B cell (primary cell): ENCODE data around the gene ETV1. TPM values are rescaled to one million over a fixed set of nuclear protein-coding genes. Genes with fewer than 3 reads are reported as not detected.

Source experiments
- ATAC-seq: fragments of 200-7000 bp; cut with Tn5 transposase; one replicate; pipeline ENCODE4 v1.10.0; 2021; ENCODE audit warnings: low read depth, mild to moderate bottlenecking, moderate number of reproducible peaks, moderate library complexity
- CTCF ChIA-PET: fragments of 350-600 bp; sonication (Branson Sonifier 250); formaldehyde crosslinking; loops from one replicate; lab custom pipeline; 2021; ENCODE audit warnings: antibody characterized with exemption, inconsistent platforms; lab: Charles Lee
- POLR2A ChIA-PET: fragments of 350-600 bp; sonication (Branson Sonifier 250); formaldehyde crosslinking; loops from one replicate; lab custom pipeline; 2021; ENCODE audit warnings: antibody characterized with exemption; lab: Charles Lee
- DNase-seq: peaks from one replicate; pipeline ENCODE4 v3.0.0; 2013
- H2AFZ ChIP-seq: 2 replicates; pipeline ENCODE4 v1.6.1; 2012; ENCODE audit warnings: mild to moderate bottlenecking, low read depth, low read length; ENCODE audit not compliant: insufficient read depth, poor library complexity, severe bottlenecking
- H3K27ac ChIP-seq, 2 donors: 1 replicate in 1 of 2; 2 replicates in 1 of 2; pipeline ENCODE4 v1.5.1; 2012 to 2013; ENCODE audit warnings: low read length in 2 of 2, mild to moderate bottlenecking in 2 of 2, moderate library complexity in 1 of 2
- H3K27me3 ChIP-seq, 4 experiments: fragments of 200-600 bp in 1 of 4; sonication (generic) in 1 of 4; replicated peaks in 1 of 4; 1 replicate in 2 of 4; 2 replicates in 2 of 4; pipeline versions ENCODE4 v1.6.1 to v1.7.0; 2013 to 2016; ENCODE audit warnings: low read length in 3 of 4, mild to moderate bottlenecking in 2 of 4, mixed read lengths in 1 of 4, moderate library complexity in 1 of 4; ENCODE audit not compliant: insufficient read depth in 4 of 4, control insufficient read depth in 3 of 4; ENCODE audit errors: control extremely low read depth in 1 of 4
- H3K36me3 ChIP-seq, 2 experiments: replicated peaks in 1 of 2; 1 replicate in 1 of 2; 2 replicates in 1 of 2; pipeline versions ENCODE4 v1.6.1 to v1.7.1; 2013; ENCODE audit warnings: low read length in 1 of 2; ENCODE audit not compliant: insufficient read depth in 2 of 2, control insufficient read depth in 1 of 2; ENCODE audit errors: control extremely low read depth in 1 of 2, extremely low read depth in 1 of 2
- H3K4me1 ChIP-seq, 2 donors: fragments of 200-600 bp in 1 of 2; sonication (generic) in 1 of 2; 1 replicate in 1 of 2; 2 replicates in 1 of 2; pipeline versions ENCODE4 v1.5.1 to v1.6.1; 2013 to 2017; ENCODE audit warnings: low read length in 2 of 2; ENCODE audit not compliant: control insufficient read depth in 2 of 2, insufficient read depth in 2 of 2
- H3K4me2 ChIP-seq: replicated peaks from 2 replicates; pipeline ENCODE3; 2012; ENCODE audit warnings: mild to moderate bottlenecking, low read depth, low read length; ENCODE audit not compliant: poor library complexity, severe bottlenecking
- H3K4me3 ChIP-seq, 5 experiments: fragments of 200-600 bp in 1 of 5; sonication (generic) in 1 of 5; 1 replicate in 3 of 5; 2 replicates in 2 of 5; pipeline versions ENCODE4 v1.5.1 to v1.7.0; 2011 to 2016; ENCODE audit warnings: low read length in 4 of 5, mild to moderate bottlenecking in 4 of 5, low read depth in 2 of 5, control low read depth in 1 of 5, moderate library complexity in 1 of 5; ENCODE audit not compliant: insufficient read depth in 1 of 5; ENCODE audit errors: control extremely low read depth in 1 of 5, extremely low read depth in 1 of 5
- H3K79me2 ChIP-seq: fragments of 200-600 bp; sonication (generic); one replicate; pipeline ENCODE4 v1.6.0; 2016; ENCODE audit warnings: low read length; ENCODE audit not compliant: control insufficient read depth, insufficient read depth
- H3K9ac ChIP-seq: fragments of 200-600 bp; sonication (generic); 2 replicates; pipeline ENCODE4 v1.6.1; 2017; ENCODE audit warnings: mild to moderate bottlenecking, low read length, moderate library complexity
- H3K9me3 ChIP-seq, 3 donors: one replicate each; pipeline versions ENCODE4 v1.6.1 to v1.7.1; 2013; ENCODE audit warnings: low read length in 2 of 3; ENCODE audit not compliant: control insufficient read depth in 2 of 3, insufficient read depth in 1 of 3; ENCODE audit errors: control extremely low read depth in 1 of 3
- H4K20me1 ChIP-seq: 2 replicates; pipeline ENCODE4 v1.6.0; 2012; ENCODE audit warnings: mild to moderate bottlenecking, low read length; ENCODE audit not compliant: insufficient read depth, control insufficient read depth, poor library complexity, severe bottlenecking
- H3K27ac Mint-ChIP-seq: one replicate; pipeline ENCODE4 v1.8.0; 2021; ENCODE audit warnings: mixed read lengths
- H3K27me3 Mint-ChIP-seq: one replicate; pipeline ENCODE4 v1.8.0; 2021; ENCODE audit warnings: mixed read lengths
- H3K4me1 Mint-ChIP-seq: one replicate; pipeline ENCODE4 v1.8.0; 2021; ENCODE audit warnings: mixed read lengths
- H3K4me3 Mint-ChIP-seq: one replicate; pipeline ENCODE4 v1.8.0; 2021; ENCODE audit warnings: mixed read lengths
- H3K9me3 Mint-ChIP-seq: one replicate; pipeline ENCODE4 v1.8.0; 2022; ENCODE audit warnings: mixed read lengths; ENCODE audit not compliant: insufficient read depth
- CTCF ChIP-seq: fragments of 200-600 bp; IDR thresholded peaks from one replicate; pipeline ENCODE4 v1.8.0; 2022; ENCODE audit warnings: antibody characterized with exemption, mild to moderate bottlenecking
- EZH2 ChIP-seq: IDR thresholded peaks from 2 replicates; pipeline ENCODE4 v1.6.1; 2012; ENCODE audit warnings: borderline replicate concordance, low read depth, mild to moderate bottlenecking, moderate library complexity, low read length; ENCODE audit not compliant: insufficient read depth, poor library complexity, severe bottlenecking
- WGBS: methylation state at CpG from one replicate; pipeline ENCODE4 v1.1.5; 2013; ENCODE audit warnings: missing lambda C conversion rate; ENCODE audit not compliant: insufficient coverage; 5-methylcytosine and 5-hydroxymethylcytosine counted together
- intact Hi-C: fragments of 100-400 bp; cut with micrococcal nuclease; formaldehyde crosslinking; loops from one replicate; pipeline ENCODE4 v1.10.0; 2022
- polyA plus RNA-seq: library from polyadenylated mRNA; depleted of rRNA; stranded (reverse); fragments of >200 nt; gene quantifications from 2 replicates; pipeline ENCODE4 v1.2.3, GENCODE V29; 2012
- total RNA-seq, 2 donors: library from RNA; stranded (reverse); fragments of 120-200 nt in 1 of 2; gene quantifications; 1 replicate in 1 of 2; 2 replicates in 1 of 2; pipeline versions ENCODE4 v1.2.3 to v1.2.4, GENCODE V29; 2013 to 2022

Gene ETV1
- total and polyA plus RNA-seq, 2 donors (not counting 1 experiment from before 2014, with no cell fraction given): not detected

DNA sequence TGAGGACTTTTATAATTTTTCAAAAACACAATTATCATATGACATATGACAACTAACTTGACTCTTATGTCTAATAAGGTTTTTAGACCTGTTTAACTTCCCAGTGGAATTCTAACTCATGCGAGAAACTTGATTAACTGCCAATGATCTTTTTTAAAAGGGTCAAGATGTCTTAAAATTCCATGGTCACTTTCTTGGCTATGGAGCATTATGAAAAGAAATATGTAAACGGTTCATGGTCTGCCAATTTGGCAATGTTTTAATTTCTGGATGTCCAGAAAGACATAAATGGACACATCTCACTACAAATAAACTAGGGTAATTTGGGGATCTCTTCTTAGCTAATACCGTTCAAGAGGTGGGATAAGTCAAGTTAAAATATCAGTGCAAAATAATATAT lies 5.4 kb downstream of the ETV1 start:
- no peaks in the 10 kb centered on the region for H3K9me3 ChIP-seq
- H3K4me1 ChIP-seq: peaks cover 3 to 4% of the 10 kb centered on the region in 2 donors
- Mint-ChIP-seq H3K27me3 (no peaks in the 10 kb centered on the region), H3K27ac (no peak overlapping the region), H3K9me3 (no peaks in the 10 kb centered on the region), H3K4me1 (no peaks in the 10 kb centered on the region), H3K4me3 (no peak overlapping the region)
- H3K9ac ChIP-seq: no peak overlapping the region
- no peak overlapping the region for H3K4me3 ChIP-seq
- no peak overlapping the region for H3K27ac ChIP-seq
- intact Hi-C loops: no loop called here
- H2AFZ ChIP-seq: no peak overlapping the region
- POLR2A ChIA-PET: no interaction called here
- whole genome bisulfite sequencing: no CpG with 5 or more reads among the region's 3 CpGs
- no peaks in the 10 kb centered on the region for H3K36me3 ChIP-seq
- H3K27me3 ChIP-seq: peaks cover 0 to 6% (median 3%) of the 10 kb centered on the region in 4 experiments
- no peak overlapping the region for H3K4me2 ChIP-seq
- ATAC-seq (no peak), DNase-seq (no peak)
- no peaks in the 10 kb centered on the region for H3K79me2 ChIP-seq
- TF ChIP-seq EZH2 (no peak), CTCF (no peak)
- H4K20me1 ChIP-seq: no peaks in the 10 kb centered on the region
- CTCF ChIA-PET: no interaction called here

- Mint-ChIP-seq H3K4me3 (no peak overlapping the region), H3K27ac (no peak overlapping the region), H3K9me3 (no peaks in the 10 kb centered on the region), H3K4me1 (no peaks in the 10 kb centered on the region), H3K27me3 (no peaks in the 10 kb centered on the region)
- H3K79me2 ChIP-seq: no peaks in the 10 kb centered on the region
- H3K9me3 ChIP-seq: no peaks in the 10 kb centered on the region
- CTCF ChIA-PET: no interaction called here
- POLR2A ChIA-PET: no interaction called here
- H2AFZ ChIP-seq: no peak overlapping the region
- peaks cover 0 to 2% (median 0%) of the 10 kb centered on the region in 4 experiments for H3K27me3 ChIP-seq
- no peak overlapping the region for H3K9ac ChIP-seq
- WGBS: no CpG with 5 or more reads among the region's 4 CpGs
- no peak overlapping the region for H3K4me3 ChIP-seq
- no peaks in the 10 kb centered on the region for H4K20me1 ChIP-seq
- intact Hi-C loops: no loop called here
- TF ChIP-seq CTCF (no peak), EZH2 (no peak)
- no peak overlapping the region for H3K27ac ChIP-seq
- no peak for ATAC-seq
- H3K4me1 ChIP-seq: no peaks in the 10 kb centered on the region
- H3K36me3 ChIP-seq: no peaks in the 10 kb centered on the region
- H3K4me2 ChIP-seq: no peak overlapping the region
- no peak for DNase-seq
Observed at GRCh38 chr7:13982940-13983677, 6.4 kb downstream of the ETV1 start.
